IMR-90 (cell line): Measurements from ENCODE around the gene DOCK1. TPM values are rescaled to one million over a fixed set of nuclear protein-coding genes. Genes with fewer than 3 reads are reported as not detected.

Source experiments
- ATAC-seq: fragments of 200-7000 bp; cut with Tn5 transposase; 2 replicates; pipeline ENCODE4 v1.9.1; 2020; ENCODE audit warnings: low read depth, mild to moderate bottlenecking, moderate library complexity
- BruUV-seq: library from RNA; stranded (reverse); fragments of 400-500 nt; replicated peaks from 2 replicates; lab custom pipeline; 2021; lab: Mats Ljungman, UMichigan
- CTCF ChIA-PET: fragments of 300-600 bp; formaldehyde crosslinking; extraction: SDS; loops from one replicate; lab custom pipeline; 2021; ENCODE audit warnings: antibody characterized with exemption; lab: Yijun Ruan, JAX
- POLR2A ChIA-PET: fragments of 300-600 bp; sonication (Branson Sonifier 250); formaldehyde crosslinking; loops from one replicate; lab custom pipeline; 2022; ENCODE audit warnings: antibody characterized with exemption; ENCODE audit not compliant: unreplicated experiment; lab: Charles Lee
- DNase-seq: peaks from one replicate; pipeline ENCODE4 v3.0.0; 2013
- H2AFZ ChIP-seq: replicated peaks from 2 replicates; pipeline ENCODE3; 2013; ENCODE audit warnings: low read length, mild to moderate bottlenecking; ENCODE audit not compliant: poor library complexity
- H2AK5ac ChIP-seq: 2 replicates; pipeline ENCODE4 v1.6.1; 2013; ENCODE audit warnings: low read depth, low read length, inconsistent platforms
- H2AK9ac ChIP-seq: replicated peaks from 2 replicates; pipeline ENCODE3; 2013; ENCODE audit warnings: mild to moderate bottlenecking, low read depth, low read length, moderate library complexity; ENCODE audit not compliant: poor library complexity
- H2BK120ac ChIP-seq: 2 replicates; pipeline ENCODE4 v1.6.1; 2013; ENCODE audit warnings: low read depth, low read length, inconsistent platforms
- H2BK15ac ChIP-seq: 3 replicates; pipeline ENCODE4 v1.6.1; 2013; ENCODE audit warnings: low read depth, low read length, inconsistent platforms
- H2BK20ac ChIP-seq: 2 replicates; pipeline ENCODE4 v1.6.1; 2013; ENCODE audit warnings: low read depth, mild to moderate bottlenecking, inconsistent platforms, low read length, moderate library complexity
- H2BK5ac ChIP-seq: 2 replicates; pipeline ENCODE4 v1.6.1; 2013; ENCODE audit warnings: mild to moderate bottlenecking, low read depth, low read length, inconsistent platforms; ENCODE audit not compliant: poor library complexity, severe bottlenecking
- H3K14ac ChIP-seq: replicated peaks from 2 replicates; pipeline ENCODE4 v1.6.1; 2013; ENCODE audit warnings: low read depth, low read length, inconsistent platforms
- H3K18ac ChIP-seq: 2 replicates; pipeline ENCODE4 v1.6.1; 2013; ENCODE audit warnings: low read depth, low read length, control low read depth
- H3K23ac ChIP-seq: 2 replicates; pipeline ENCODE4 v1.6.1; 2013; ENCODE audit warnings: low read depth, low read length, inconsistent platforms
- H3K27ac ChIP-seq: 2 replicates; pipeline ENCODE4 v1.5.1; 2013; ENCODE audit warnings: mild to moderate bottlenecking, control low read depth, low read length; ENCODE audit not compliant: insufficient read depth
- H3K27me3 ChIP-seq: 2 replicates; pipeline ENCODE4 v1.6.1; 2013; ENCODE audit warnings: low read length; ENCODE audit not compliant: control insufficient read depth, insufficient read depth
- H3K36me3 ChIP-seq: 2 replicates; pipeline ENCODE4 v1.6.1; 2013; ENCODE audit warnings: low read length, mixed read lengths; ENCODE audit not compliant: control insufficient read depth, insufficient read depth
- H3K4ac ChIP-seq: 2 replicates; pipeline ENCODE4 v1.6.1; 2013; ENCODE audit warnings: low read depth, low read length, inconsistent platforms
- H3K4me1 ChIP-seq: 2 replicates; pipeline ENCODE4 v1.6.1; 2013; ENCODE audit warnings: low read length, mixed read lengths; ENCODE audit not compliant: control insufficient read depth, insufficient read depth
- H3K4me2 ChIP-seq: 2 replicates; pipeline ENCODE4 v1.6.1; 2013; ENCODE audit warnings: low read depth, mild to moderate bottlenecking, control low read depth, low read length, moderate library complexity
- H3K4me3 ChIP-seq: 2 replicates; pipeline ENCODE4 v1.5.1; 2013; ENCODE audit warnings: low read depth, mild to moderate bottlenecking, control low read depth, low read length, moderate library complexity; ENCODE audit not compliant: insufficient read depth
- H3K56ac ChIP-seq: 2 replicates; pipeline ENCODE4 v1.6.1; 2013; ENCODE audit warnings: low read length, inconsistent platforms; ENCODE audit not compliant: insufficient read depth; ENCODE audit errors: extremely low read depth
- H3K79me1 ChIP-seq, 2 experiments: 2 replicates each; pipeline ENCODE4 v1.6.1; 2013; ENCODE audit warnings: low read length in 2 of 2, inconsistent platforms in 1 of 2, low read depth in 1 of 2
- H3K9ac ChIP-seq: 2 replicates; pipeline ENCODE4 v1.6.1; 2013; ENCODE audit warnings: low read depth, low read length, control low read depth
- H3K9me1 ChIP-seq: 2 replicates; pipeline ENCODE4 v1.6.1; 2013; ENCODE audit warnings: low read length, inconsistent platforms; ENCODE audit not compliant: insufficient read depth
- H3K9me3 ChIP-seq: 2 replicates; pipeline ENCODE4 v1.6.1; 2013; ENCODE audit warnings: low read length; ENCODE audit not compliant: control insufficient read depth, insufficient read depth
- H4K20me1 ChIP-seq: 2 replicates; pipeline ENCODE4 v1.6.1; 2013; ENCODE audit warnings: low read length, inconsistent platforms; ENCODE audit not compliant: insufficient read depth
- H4K5ac ChIP-seq: 2 replicates; pipeline ENCODE4 v1.6.1; 2013; ENCODE audit warnings: mild to moderate bottlenecking, low read depth, low read length, control low read depth
- H4K8ac ChIP-seq, 2 experiments: 2 replicates each; pipeline ENCODE4 v1.6.1; 2013; ENCODE audit warnings: low read depth in 2 of 2, low read length in 2 of 2, control low read depth in 1 of 2, inconsistent platforms in 1 of 2
- H4K91ac ChIP-seq: 2 replicates; pipeline ENCODE4 v1.6.1; 2013; ENCODE audit warnings: low read depth, low read length, inconsistent platforms; ENCODE audit not compliant: insufficient read depth
- BHLHE40 ChIP-seq: fragments of 150-350 bp; IDR thresholded peaks from 2 replicates; pipeline ENCODE4 v1.6.1; 2016; ENCODE audit warnings: mild to moderate bottlenecking, low read depth, low read length
- CEBPB ChIP-seq: IDR thresholded peaks from 2 replicates; pipeline ENCODE4 v1.6.1; 2012; ENCODE audit warnings: low read depth, low read length, improper control_type of control experiment
- CHD1 ChIP-seq: IDR thresholded peaks from 2 replicates; pipeline ENCODE4 v1.6.1; 2012; ENCODE audit warnings: low read depth, low read length, improper control_type of control experiment
- FOS ChIP-seq: fragments of 150-350 bp; IDR thresholded peaks from 2 replicates; pipeline ENCODE4 v1.6.1; 2016; ENCODE audit warnings: low read depth, low read length
- MAZ ChIP-seq: IDR thresholded peaks from 2 replicates; pipeline ENCODE4 v1.6.1; 2012; ENCODE audit warnings: low read depth, mild to moderate bottlenecking, low read length, improper control_type of control experiment, moderate library complexity, borderline replicate concordance
- MXI1 ChIP-seq: IDR thresholded peaks from 2 replicates; pipeline ENCODE4 v1.6.1; 2012; ENCODE audit warnings: low read depth, mild to moderate bottlenecking, low read length, moderate library complexity, borderline replicate concordance
- NFE2L2 ChIP-seq: fragments of 150-350 bp; IDR thresholded peaks from 2 replicates; pipeline ENCODE4 v1.6.1; 2016; ENCODE audit warnings: low read depth, mild to moderate bottlenecking, low read length
- POLR2A ChIP-seq: IDR thresholded peaks from 2 replicates; pipeline ENCODE4 v1.6.1; 2012; ENCODE audit warnings: mild to moderate bottlenecking, low read depth, low read length
- RAD21 ChIP-seq: IDR thresholded peaks from 2 replicates; pipeline ENCODE4 v1.6.1; 2012; ENCODE audit warnings: low read length, improper control_type of control experiment
- RCOR1 ChIP-seq: IDR thresholded peaks from 2 replicates; pipeline ENCODE4 v1.6.1; 2012; ENCODE audit warnings: mild to moderate bottlenecking, low read length, improper control_type of control experiment; ENCODE audit not compliant: insufficient replicate concordance
- RFX5 ChIP-seq: IDR thresholded peaks from 2 replicates; pipeline ENCODE4 v1.8.0; 2012; ENCODE audit warnings: low read depth, mild to moderate bottlenecking, low read length, moderate library complexity
- SMC3 ChIP-seq: fragments of 150-350 bp; IDR thresholded peaks from 2 replicates; pipeline ENCODE4 v1.6.1; 2016; ENCODE audit warnings: low read depth, mild to moderate bottlenecking, antibody characterized with exemption, low read length, moderate library complexity
- WGBS, 2 experiments: methylation state at CpG; one replicate each; pipeline versions ENCODE4 v1.1.5 to v1.1.7; 2013; ENCODE audit warnings: missing lambda C conversion rate in 2 of 2; ENCODE audit not compliant: insufficient read length in 1 of 2; ENCODE audit errors: extremely low coverage in 2 of 2; 5-methylcytosine and 5-hydroxymethylcytosine counted together
- dilution Hi-C: fragments of 300-500 bp; cut with HindIII; formaldehyde crosslinking; loops from one replicate; pipeline ENCODE4 v1.14.3; 2018; ENCODE audit warnings: low sequenced_read_pairs; ENCODE audit not compliant: unreplicated experiment
- in situ Hi-C: fragments of 300-500 bp; cut with MboI; formaldehyde crosslinking; loops from 3 replicates; pipeline ENCODE4 v1.14.3; 2019; ENCODE audit warnings: low sequenced_read_pairs, inconsistent platforms, mixed read lengths
- intact Hi-C: fragments of 100-400 bp; cut with micrococcal nuclease; formaldehyde crosslinking; loops from 2 replicates; pipeline ENCODE4 v1.10.0; 2022
- polyA plus RNA-seq, 3 experiments: library from polyadenylated mRNA; depleted of rRNA; stranded (reverse); fragments of >200 nt; gene quantifications; 2 replicates each; pipeline ENCODE4 v1.2.3, GENCODE V29; 2012; ENCODE audit warnings: low replicate concordance in 1 of 3
- total RNA-seq: library from RNA; depleted of rRNA; stranded (reverse); fragments of >200 nt; gene quantifications from 2 replicates; pipeline ENCODE4 v1.2.3, GENCODE V29; 2012
- TF ChIP-seq, protein P1 (sequence below): fragments of 150-350 bp; IDR thresholded peaks from 2 replicates; pipeline ENCODE4 v1.6.1; 2016; ENCODE audit warnings: low read depth, mild to moderate bottlenecking, low read length, moderate library complexity, borderline replicate concordance
- TF ChIP-seq, protein P2 (sequence below): conservative IDR thresholded peaks from 2 replicates; pipeline ENCODE4 v1.5.1; 2012; ENCODE audit warnings: mild to moderate bottlenecking, low read depth, low read length, improper control_type of control experiment
- TF ChIP-seq, protein P3 (sequence below): fragments of 150-350 bp; IDR thresholded peaks from 2 replicates; pipeline ENCODE4 v1.6.1; 2017; ENCODE audit warnings: mild to moderate bottlenecking, antibody characterized with exemption, low read length, low read depth

Gene DOCK1
- total and polyA plus RNA-seq, 2 of the 4 experiments (the other 2 are of a cell fraction) = 28.2 to 71.0 TPM

- intact Hi-C loops = no loop called here
- ChIA-PET CTCF (no interaction called here), POLR2A (no interaction called here)
- Histone ChIP-seq H3K9me3 (no peaks in the 10 kb centered on the region), H4K5ac (no peak overlapping the region), H3K14ac (no peak overlapping the region), H3K23ac (no peak overlapping the region), H4K20me1 (peaks cover 75% of the 10 kb centered on the region), H2BK120ac (no peak overlapping the region), H2AK9ac (no peak overlapping the region), H3K4me1 (peaks cover 7% of the 10 kb centered on the region), H4K91ac (no peak overlapping the region), H2BK15ac (no peak overlapping the region), H3K27ac (no peak overlapping the region), H2BK20ac (no peak overlapping the region), H3K79me1 (peaks cover 43 to 77% of the 10 kb centered on the region in 2 experiments), H3K9ac (no peak overlapping the region), H2BK5ac (no peak overlapping the region), H3K56ac (no peak overlapping the region), H4K8ac (no peak overlapping the region), H3K4me3 (no peak overlapping the region), H3K36me3 (0 out of 2 replicates have a peak, but pooled peaks cover 1% of the 10 kb centered on the region), H3K18ac (no peak overlapping the region), H3K27me3 (no peaks in the 10 kb centered on the region), H3K4me2 (no peak overlapping the region), H3K4ac (no peak overlapping the region), H3K9me1 (peaks cover 33% of the 10 kb centered on the region), H2AK5ac (no peak overlapping the region), H2AFZ (no peak overlapping the region)
- ATAC-seq = no peak; the same call in 1 of the 2 replicates
- WGBS, 2 experiments = 100% methylated on average over 10 of the region's 16 CpGs; no CpG with 5 or more reads in 1 of the 2 experiments
- dilution Hi-C loops = no loop called here
- BruUV-seq = no TSS peak
- in situ Hi-C loops = no loop called here
- no peak for DNase-seq
- no peak for TF ChIP-seq RFX5
- TF ChIP-seq, protein P1, sequence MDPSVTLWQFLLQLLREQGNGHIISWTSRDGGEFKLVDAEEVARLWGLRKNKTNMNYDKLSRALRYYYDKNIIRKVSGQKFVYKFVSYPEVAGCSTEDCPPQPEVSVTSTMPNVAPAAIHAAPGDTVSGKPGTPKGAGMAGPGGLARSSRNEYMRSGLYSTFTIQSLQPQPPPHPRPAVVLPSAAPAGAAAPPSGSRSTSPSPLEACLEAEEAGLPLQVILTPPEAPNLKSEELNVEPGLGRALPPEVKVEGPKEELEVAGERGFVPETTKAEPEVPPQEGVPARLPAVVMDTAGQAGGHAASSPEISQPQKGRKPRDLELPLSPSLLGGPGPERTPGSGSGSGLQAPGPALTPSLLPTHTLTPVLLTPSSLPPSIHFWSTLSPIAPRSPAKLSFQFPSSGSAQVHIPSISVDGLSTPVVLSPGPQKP = no peak
- TF ChIP-seq CEBPB = no peak
- TF ChIP-seq POLR2A = no peak
- TF ChIP-seq SMC3 = no peak
- TF ChIP-seq BHLHE40 = no peak
- TF ChIP-seq, protein P2, sequence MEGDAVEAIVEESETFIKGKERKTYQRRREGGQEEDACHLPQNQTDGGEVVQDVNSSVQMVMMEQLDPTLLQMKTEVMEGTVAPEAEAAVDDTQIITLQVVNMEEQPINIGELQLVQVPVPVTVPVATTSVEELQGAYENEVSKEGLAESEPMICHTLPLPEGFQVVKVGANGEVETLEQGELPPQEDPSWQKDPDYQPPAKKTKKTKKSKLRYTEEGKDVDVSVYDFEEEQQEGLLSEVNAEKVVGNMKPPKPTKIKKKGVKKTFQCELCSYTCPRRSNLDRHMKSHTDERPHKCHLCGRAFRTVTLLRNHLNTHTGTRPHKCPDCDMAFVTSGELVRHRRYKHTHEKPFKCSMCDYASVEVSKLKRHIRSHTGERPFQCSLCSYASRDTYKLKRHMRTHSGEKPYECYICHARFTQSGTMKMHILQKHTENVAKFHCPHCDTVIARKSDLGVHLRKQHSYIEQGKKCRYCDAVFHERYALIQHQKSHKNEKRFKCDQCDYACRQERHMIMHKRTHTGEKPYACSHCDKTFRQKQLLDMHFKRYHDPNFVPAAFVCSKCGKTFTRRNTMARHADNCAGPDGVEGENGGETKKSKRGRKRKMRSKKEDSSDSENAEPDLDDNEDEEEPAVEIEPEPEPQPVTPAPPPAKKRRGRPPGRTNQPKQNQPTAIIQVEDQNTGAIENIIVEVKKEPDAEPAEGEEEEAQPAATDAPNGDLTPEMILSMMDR = no peak
- no peak for TF ChIP-seq FOS
- no peak for TF ChIP-seq NFE2L2
- no peak for TF ChIP-seq MAZ
- TF ChIP-seq, protein P3, sequence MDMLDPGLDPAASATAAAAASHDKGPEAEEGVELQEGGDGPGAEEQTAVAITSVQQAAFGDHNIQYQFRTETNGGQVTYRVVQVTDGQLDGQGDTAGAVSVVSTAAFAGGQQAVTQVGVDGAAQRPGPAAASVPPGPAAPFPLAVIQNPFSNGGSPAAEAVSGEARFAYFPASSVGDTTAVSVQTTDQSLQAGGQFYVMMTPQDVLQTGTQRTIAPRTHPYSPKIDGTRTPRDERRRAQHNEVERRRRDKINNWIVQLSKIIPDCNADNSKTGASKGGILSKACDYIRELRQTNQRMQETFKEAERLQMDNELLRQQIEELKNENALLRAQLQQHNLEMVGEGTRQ = no peak
- TF ChIP-seq MXI1 = no peak
- TF ChIP-seq RAD21 = no peak
- TF ChIP-seq RCOR1 = no peak
- no peak for TF ChIP-seq CHD1
These were observed 54.9 kb downstream of the DOCK1 start for GRCh38 chr10:126959906-126960685.
